Neural cell (in vitro differentiated cells): Measurements from ENCODE around the gene DYNLL1.

ENCODE experiments used
- CTCF ChIP-seq: fragments of 450-650 bp; IDR thresholded peaks from 2 replicates; pipeline ENCODE4 v1.5.1; 2014; ENCODE audit warnings: antibody characterized with exemption, mild to moderate bottlenecking, moderate library complexity; ENCODE audit not compliant: poor library complexity, severe bottlenecking
- EP300 ChIP-seq: fragments of 450-650 bp; conservative IDR thresholded peaks from 2 replicates; pipeline ENCODE4 v1.6.1; 2014; ENCODE audit warnings: antibody characterized with exemption, mild to moderate bottlenecking, moderate library complexity; ENCODE audit not compliant: poor library complexity, severe bottlenecking

- no peak for TF ChIP-seq CTCF
- no peak for TF ChIP-seq EP300
Measured at GRCh38 chr12:120495186-120495730, 655 bp upstream of the DYNLL1 start.
